Gastroesophageal sphincter (tissue), 3 donors: ENCODE results near the gene GSTT4.
"Not testable (repeated sequence)": the region's sequence is repeated elsewhere in the genome, so short reads cannot be mapped to it uniquely, and the experiment has no call there.

Experiments used
- EP300 ChIP-seq: sonication (generic); formaldehyde crosslinking; IDR thresholded peaks from one replicate; pipeline ENCODE4 v1.6.1; 2017; ENCODE audit warnings: antibody characterized with exemption, mild to moderate bottlenecking
- POLR2A ChIP-seq, 2 donors: fragments of 450-650 bp; IDR thresholded peaks; one replicate each; pipeline ENCODE4 v1.6.1; 2017; ENCODE audit warnings: antibody characterized with exemption in 2 of 2, mild to moderate bottlenecking in 2 of 2, moderate library complexity in 1 of 2
- POLR2AphosphoS5 ChIP-seq: sonication (generic); formaldehyde crosslinking; IDR thresholded peaks from one replicate; pipeline ENCODE4 v1.6.1; 2017; ENCODE audit warnings: antibody characterized with exemption
- TF ChIP-seq, protein P1 (sequence below), 4 experiments: fragments of 200-600 bp in 2 of 4; fragments of 450-650 bp in 2 of 4; sonication (generic) in 1 of 4; IDR thresholded peaks; one replicate each; pipeline ENCODE4 v1.5.1; 2017 to 2019; ENCODE audit warnings: antibody characterized with exemption in 4 of 4, mild to moderate bottlenecking in 2 of 4, moderate library complexity in 2 of 4

DNA sequence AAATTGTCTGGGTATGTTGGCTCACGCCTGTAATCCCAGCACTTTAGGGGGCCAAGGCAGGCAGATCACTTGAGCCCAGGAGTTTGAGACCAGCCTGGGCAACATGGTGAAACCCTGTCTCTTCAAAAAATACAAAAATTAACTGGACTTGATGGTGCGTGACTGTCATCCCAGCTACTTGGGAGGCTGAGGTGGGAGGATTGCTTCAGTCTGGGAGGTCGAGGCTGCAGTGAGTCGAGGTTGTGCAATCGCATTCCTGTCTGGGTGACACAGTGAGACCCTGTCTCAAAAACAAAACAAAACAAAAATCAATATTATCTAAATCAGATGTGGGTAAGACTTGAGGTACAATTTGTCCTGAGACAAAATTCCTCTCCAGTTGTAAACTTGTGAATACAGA, 38.2 kb upstream of the GSTT4 start:
- TF ChIP-seq, protein P1, sequence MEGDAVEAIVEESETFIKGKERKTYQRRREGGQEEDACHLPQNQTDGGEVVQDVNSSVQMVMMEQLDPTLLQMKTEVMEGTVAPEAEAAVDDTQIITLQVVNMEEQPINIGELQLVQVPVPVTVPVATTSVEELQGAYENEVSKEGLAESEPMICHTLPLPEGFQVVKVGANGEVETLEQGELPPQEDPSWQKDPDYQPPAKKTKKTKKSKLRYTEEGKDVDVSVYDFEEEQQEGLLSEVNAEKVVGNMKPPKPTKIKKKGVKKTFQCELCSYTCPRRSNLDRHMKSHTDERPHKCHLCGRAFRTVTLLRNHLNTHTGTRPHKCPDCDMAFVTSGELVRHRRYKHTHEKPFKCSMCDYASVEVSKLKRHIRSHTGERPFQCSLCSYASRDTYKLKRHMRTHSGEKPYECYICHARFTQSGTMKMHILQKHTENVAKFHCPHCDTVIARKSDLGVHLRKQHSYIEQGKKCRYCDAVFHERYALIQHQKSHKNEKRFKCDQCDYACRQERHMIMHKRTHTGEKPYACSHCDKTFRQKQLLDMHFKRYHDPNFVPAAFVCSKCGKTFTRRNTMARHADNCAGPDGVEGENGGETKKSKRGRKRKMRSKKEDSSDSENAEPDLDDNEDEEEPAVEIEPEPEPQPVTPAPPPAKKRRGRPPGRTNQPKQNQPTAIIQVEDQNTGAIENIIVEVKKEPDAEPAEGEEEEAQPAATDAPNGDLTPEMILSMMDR (IDR thresholded peaks at IDR 0.05), result not testable (repeated sequence)
- TF ChIP-seq POLR2A (IDR thresholded peaks at IDR 0.05); EP300; POLR2AphosphoS5: not testable (repeated sequence)
